ENCODE measurements around the gene RAB28.

DNA sequence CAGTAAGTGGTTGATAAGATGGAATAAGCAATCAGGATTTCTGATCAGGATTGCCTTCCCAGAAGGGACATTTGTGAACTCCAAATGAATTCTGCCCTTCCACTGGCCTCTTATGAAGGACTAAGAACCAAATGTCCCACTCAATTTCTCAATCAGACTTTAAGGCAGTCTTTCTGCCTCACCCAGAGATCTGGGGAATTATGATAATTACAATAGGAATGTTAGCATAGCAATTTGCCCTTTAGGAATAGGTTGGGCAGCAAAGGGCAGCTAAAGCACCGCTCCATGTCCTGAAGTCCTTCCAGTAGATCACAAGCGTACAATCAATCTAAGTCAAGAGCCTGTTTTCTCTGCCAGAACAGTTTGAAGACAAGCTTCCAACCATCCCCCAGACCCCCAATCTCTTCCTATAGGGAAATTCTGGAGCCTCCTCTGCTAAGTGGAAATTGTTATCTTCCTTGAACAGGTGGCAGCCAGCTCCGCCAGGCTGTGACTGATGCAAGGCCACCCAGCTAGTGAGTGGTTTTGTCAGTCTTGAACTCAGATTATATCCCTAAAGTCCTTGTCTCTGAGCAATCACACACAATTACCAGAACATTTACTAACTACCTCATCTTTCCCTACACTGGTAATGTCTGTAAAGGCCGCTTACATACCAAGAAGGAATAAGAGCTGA lies 41.6 kb upstream of the RAB28 start:
- TF ChIP-seq GABPA (IDR thresholded peaks at IDR 0.05; ENCODE audit: low read depth) (no peak), RAD21 (IDR thresholded peaks at IDR 0.05; ENCODE audit: low read length) (no peak), JUND (IDR thresholded peaks at IDR 0.05) (no peak), FOXM1 (IDR thresholded peaks at IDR 0.05; ENCODE audit: low read depth) (no peak), EP300 (IDR thresholded peaks at IDR 0.05; ENCODE audit: borderline replicate concordance in 1 of 2, low read depth in 1 of 2, low read length in 1 of 2) (no peak), POLR2AphosphoS5 (IDR thresholded peaks at IDR 0.05; ENCODE audit: low read depth, low read length) (no peak)
- TF ChIP-seq, protein P1, sequence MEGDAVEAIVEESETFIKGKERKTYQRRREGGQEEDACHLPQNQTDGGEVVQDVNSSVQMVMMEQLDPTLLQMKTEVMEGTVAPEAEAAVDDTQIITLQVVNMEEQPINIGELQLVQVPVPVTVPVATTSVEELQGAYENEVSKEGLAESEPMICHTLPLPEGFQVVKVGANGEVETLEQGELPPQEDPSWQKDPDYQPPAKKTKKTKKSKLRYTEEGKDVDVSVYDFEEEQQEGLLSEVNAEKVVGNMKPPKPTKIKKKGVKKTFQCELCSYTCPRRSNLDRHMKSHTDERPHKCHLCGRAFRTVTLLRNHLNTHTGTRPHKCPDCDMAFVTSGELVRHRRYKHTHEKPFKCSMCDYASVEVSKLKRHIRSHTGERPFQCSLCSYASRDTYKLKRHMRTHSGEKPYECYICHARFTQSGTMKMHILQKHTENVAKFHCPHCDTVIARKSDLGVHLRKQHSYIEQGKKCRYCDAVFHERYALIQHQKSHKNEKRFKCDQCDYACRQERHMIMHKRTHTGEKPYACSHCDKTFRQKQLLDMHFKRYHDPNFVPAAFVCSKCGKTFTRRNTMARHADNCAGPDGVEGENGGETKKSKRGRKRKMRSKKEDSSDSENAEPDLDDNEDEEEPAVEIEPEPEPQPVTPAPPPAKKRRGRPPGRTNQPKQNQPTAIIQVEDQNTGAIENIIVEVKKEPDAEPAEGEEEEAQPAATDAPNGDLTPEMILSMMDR (IDR thresholded peaks at IDR 0.05), result no peak

Data from SK-N-SH (cell line).